Colonic mucosa (tissue), 4 donors: ENCODE measurements around the gene ABCC10. TPM values are rescaled to one million over a fixed set of nuclear protein-coding genes. Genes with fewer than 3 reads are reported as not detected.
"Not testable (repeated sequence)": the region's sequence is repeated elsewhere in the genome, so short reads cannot be mapped to it uniquely, and the experiment has no call there.

Experiments used
- DNase-seq: peaks from one replicate; pipeline ENCODE4 v3.0.0-alpha.2; 2020
- H3K27ac ChIP-seq: fragments of 200-600 bp; one replicate; pipeline ENCODE4 v1.8.0; 2021
- H3K27me3 ChIP-seq: fragments of 200-600 bp; one replicate; pipeline ENCODE4 v1.8.0; 2021
- H3K36me3 ChIP-seq: fragments of 200-600 bp; one replicate; pipeline ENCODE4 v1.8.0; 2021
- H3K4me1 ChIP-seq: fragments of 200-600 bp; one replicate; pipeline ENCODE4 v1.8.0; 2021; ENCODE audit warnings: mild to moderate bottlenecking
- H3K4me3 ChIP-seq: fragments of 200-600 bp; one replicate; pipeline ENCODE4 v1.8.0; 2021
- H3K9ac ChIP-seq, 2 donors: one replicate each; pipeline ENCODE4 v1.7.0; 2013; ENCODE audit warnings: control low read depth in 2 of 2, low read depth in 2 of 2, low read length in 2 of 2
- H3K9me3 ChIP-seq: fragments of 200-600 bp; one replicate; pipeline ENCODE4 v1.8.0; 2021
- CTCF ChIP-seq: fragments of 200-600 bp; IDR thresholded peaks from one replicate; pipeline ENCODE4 v1.8.0; 2022; ENCODE audit warnings: antibody characterized with exemption, mild to moderate bottlenecking
- intact Hi-C: fragments of 100-400 bp; cut with DNase I; formaldehyde crosslinking; loops from one replicate; pipeline ENCODE4 v1.14.1; 2022
- total RNA-seq, 2 donors: library from RNA; stranded (reverse); fragmentation: NEBNext Ultra II Directional in 1 of 2; extraction: Animal tissue kit (Norgen Biotek cat#: 25700) in 1 of 2; gene quantifications; one replicate each; pipeline ENCODE4 v1.2.1, GENCODE V29; 2021
- donor health status: healthy.
- donor health status: DM: no; HTN: no; CAD: no.
- donor health status: DM: no; HTN: no; CAD: no.

The ABCC10 gene
- total RNA-seq, 2 donors from 2014 or later = 22.9 to 33.9 TPM

- H3K4me3 ChIP-seq = peak overlapping the region; percentile 50
- no peak overlapping the region for H3K27ac ChIP-seq
- H3K4me1 ChIP-seq = peaks cover 5% of the 10 kb centered on the region
- TF ChIP-seq CTCF = peak; percentile 91
- H3K27me3 ChIP-seq = peaks cover 13% of the 10 kb centered on the region
- H3K9me3 ChIP-seq = no peaks in the 10 kb centered on the region
- intact Hi-C loops = loop anchor here (2.0 kb wide), 1 partner anchor 53 kb away; no protein-coding TSS in a partner anchor
- H3K36me3 ChIP-seq = no peaks in the 10 kb centered on the region
- no peak for DNase-seq
- H3K9ac ChIP-seq = peak overlapping the region in 1 of 2 donors; percentile 56
Observed at GRCh38 chr6:43454290-43454695, 27.0 kb downstream of the ABCC10 start.

DNA sequence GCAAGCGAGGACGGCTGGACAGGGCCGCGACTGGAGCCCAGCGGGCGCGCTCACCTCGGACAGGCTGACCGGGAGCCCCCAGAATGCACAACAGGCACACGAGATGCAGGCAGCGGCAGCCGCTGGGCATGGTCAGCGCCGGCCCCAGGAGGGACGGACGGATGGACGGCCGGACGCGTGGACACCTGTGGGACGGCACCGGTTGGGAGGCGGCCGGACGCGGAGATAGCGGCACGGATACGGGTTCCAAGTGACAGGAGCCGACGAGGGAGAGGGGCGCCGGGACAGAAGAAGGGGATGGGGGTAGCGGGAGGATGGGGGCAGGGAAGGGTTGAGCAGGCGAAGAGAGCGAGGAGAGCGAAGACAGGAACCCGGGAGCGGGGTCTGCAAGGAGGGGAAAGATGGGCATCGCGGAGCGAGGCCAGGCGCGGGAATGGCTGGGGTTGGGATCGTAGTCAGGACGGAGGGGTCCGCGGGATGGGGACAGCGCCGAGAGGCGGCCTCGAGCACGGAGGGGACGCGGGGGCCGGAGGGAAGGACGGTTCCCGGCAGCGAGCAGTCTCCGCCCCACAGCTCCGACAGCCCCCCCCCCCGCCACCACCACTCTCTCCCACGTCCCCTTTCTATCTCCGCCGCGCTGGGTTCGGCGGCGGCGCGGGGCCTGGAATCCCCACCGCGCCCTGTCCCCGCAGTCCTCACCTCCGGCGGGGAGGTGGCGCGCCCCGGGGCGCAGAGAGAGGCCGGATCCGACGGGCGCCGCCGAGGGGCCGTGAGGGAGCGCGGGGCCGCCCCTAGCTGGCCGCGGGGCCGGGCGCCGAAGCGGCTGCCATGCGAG is 27.6 kb downstream of the ABCC10 start:
- Histone ChIP-seq H3K27ac (no peak overlapping the region), H3K27me3 (peaks cover 13% of the 10 kb centered on the region), H3K9ac (peak overlapping the region in 1 of 2 donors; percentile 56), H3K4me1 (peaks cover 5% of the 10 kb centered on the region), H3K9me3 (no peaks in the 10 kb centered on the region), H3K4me3 (peak overlapping the region; percentile 50), H3K36me3 (no peaks in the 10 kb centered on the region)
- intact Hi-C loops = loop anchor here (2.0 kb wide), 1 partner anchor 52 kb away; no protein-coding TSS in a partner anchor
- TF ChIP-seq CTCF = no peak
- peak; percentile 88 for DNase-seq

DNA sequence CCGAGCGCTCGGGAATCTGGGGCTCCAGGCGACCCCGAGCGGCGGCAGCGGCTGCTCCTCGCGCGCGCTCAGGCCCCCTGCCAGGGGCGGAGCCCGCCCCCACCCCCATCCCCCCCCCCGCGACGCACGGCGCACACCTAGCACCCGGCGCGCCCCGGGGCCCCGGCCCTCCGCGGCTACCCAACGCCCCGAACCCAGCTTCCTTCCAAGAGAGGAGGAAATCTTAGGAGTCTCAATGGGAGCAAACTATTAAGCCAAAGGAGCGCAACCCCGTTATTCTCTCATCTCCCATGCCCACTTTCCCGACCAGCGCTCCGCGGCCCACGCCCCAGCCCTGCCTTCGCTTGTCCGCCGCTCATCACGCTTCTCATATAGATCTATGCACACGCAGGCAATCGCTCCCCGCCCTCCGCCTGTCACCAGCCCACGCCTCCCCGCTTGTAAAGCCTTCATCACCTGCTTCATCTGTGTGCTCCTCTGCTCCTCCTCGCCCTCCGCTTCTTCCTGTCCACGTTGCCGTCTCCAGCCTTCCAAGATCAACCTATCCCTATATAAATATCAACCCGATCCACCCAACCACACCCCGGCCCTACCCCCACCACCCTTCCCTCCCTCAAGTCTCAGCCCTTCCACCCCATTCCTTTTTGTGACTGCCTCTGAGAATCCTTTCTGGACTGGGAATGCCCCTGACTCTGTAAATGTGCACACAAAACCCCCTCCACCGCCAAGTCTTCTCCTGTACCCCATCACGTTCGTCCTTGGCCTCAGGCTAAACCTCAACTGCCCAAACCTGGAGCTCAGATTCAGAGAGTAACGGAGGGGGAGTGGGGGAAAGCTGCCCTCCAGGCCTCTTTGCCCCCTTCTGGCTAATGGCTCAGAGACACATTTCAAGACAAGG is 28.4 kb downstream of the ABCC10 start, which contains the start of gene DLK2:
Gene DLK2, minus strand, starts transcription at position 18 of the 898 bp plus-strand sequence. CDS start 723 bp downstream, outside the sequence.
- H3K9ac ChIP-seq = peak within 1 kb of the TSS in 1 of 2 donors; percentile 56
- peak within 1 kb of the TSS; percentile 50 for H3K4me3 ChIP-seq
- no peak for TF ChIP-seq CTCF
- DNase-seq = peak; percentile 34
- H3K4me1 ChIP-seq = peaks cover 5% of the 10 kb centered on the region
- intact Hi-C loops = loop anchor here (2.0 kb wide), 1 partner anchor 51 kb away; no protein-coding TSS in a partner anchor
- H3K9me3 ChIP-seq = no peaks in the 10 kb centered on the region
- H3K36me3 ChIP-seq = no peaks in the 10 kb centered on the region
- H3K27me3 ChIP-seq = peaks cover 13% of the 10 kb centered on the region
- H3K27ac ChIP-seq = no peak within 1 kb of the TSS

GRCh38 chr6:43457643-43458042 is 30.3 kb downstream of the ABCC10 start:
- H3K27ac ChIP-seq = no peak overlapping the region
- H3K9me3 ChIP-seq = no peaks in the 10 kb centered on the region
- H3K9ac ChIP-seq = no peak overlapping the region
- TF ChIP-seq CTCF = no peak
- peaks cover 5% of the 10 kb centered on the region for H3K4me1 ChIP-seq
- no peaks in the 10 kb centered on the region for H3K36me3 ChIP-seq
- intact Hi-C loops = no loop called here
- H3K27me3 ChIP-seq = peaks cover 13% of the 10 kb centered on the region
- no peak for DNase-seq
- H3K4me3 ChIP-seq = no peak overlapping the region

- DNase-seq, H3K4me3 ChIP-seq, H3K36me3 ChIP-seq, H3K9ac ChIP-seq, H3K9me3 ChIP-seq, intact Hi-C loops, H3K4me1 ChIP-seq, H3K27ac ChIP-seq: not testable (repeated sequence)
- peaks cover 13% of the 10 kb centered on the region for H3K27me3 ChIP-seq
Observed at GRCh38 chr6:43458154-43458553, 30.8 kb downstream of the ABCC10 start.
